Neural cell (in vitro differentiated cells): Measurements from ENCODE around the gene ALDH5A1. TPM values are rescaled to one million over a fixed set of nuclear protein-coding genes. Genes with fewer than 3 reads are reported as not detected.

Source experiments
- H2AFZ ChIP-seq: fragments of 200-600, 300-800 bp; sonication (generic), shearing (Covaris generic); 2 replicates; pipeline ENCODE4 v1.6.0; 2014; ENCODE audit warnings: low read depth, mild to moderate bottlenecking, antibody characterized with exemption, low read length, moderate library complexity
- H3F3A ChIP-seq: fragments of 200-600 bp; shearing (Covaris generic); 2 replicates; pipeline ENCODE4 v1.6.1; 2016; ENCODE audit warnings: mild to moderate bottlenecking, moderate library complexity, mixed read lengths, antibody characterized with exemption, low read length; ENCODE audit not compliant: insufficient read depth, poor library complexity, severe bottlenecking
- H3K27ac ChIP-seq: fragments of 200-600, 300-800 bp; sonication (generic), shearing (Covaris generic); 2 replicates; pipeline ENCODE4 v1.5.1; 2014; ENCODE audit warnings: mild to moderate bottlenecking, low read length, moderate library complexity
- H3K27me3 ChIP-seq: fragments of 300-800, 200-600 bp; sonication (generic), shearing (Covaris generic); 2 replicates; pipeline ENCODE4 v1.6.0; 2014; ENCODE audit warnings: mild to moderate bottlenecking, low read depth, low read length, moderate library complexity; ENCODE audit not compliant: insufficient read depth
- H3K36me3 ChIP-seq: fragments of 300-800, 200-600 bp; sonication (generic), shearing (Covaris generic); 2 replicates; pipeline ENCODE4 v1.5.1; 2014; ENCODE audit warnings: mild to moderate bottlenecking, antibody characterized with exemption, low read length, moderate library complexity; ENCODE audit not compliant: insufficient read depth
- H3K4me2 ChIP-seq: fragments of 300-800, 200-600 bp; sonication (generic), shearing (Covaris generic); 2 replicates; pipeline ENCODE4 v1.6.0; 2014; ENCODE audit warnings: mild to moderate bottlenecking, low read length
- H3K4me3 ChIP-seq: fragments of 300-800, 200-600 bp; sonication (generic), shearing (Covaris generic); 2 replicates; pipeline ENCODE4 v1.5.1; 2014; ENCODE audit warnings: mild to moderate bottlenecking, low read length, moderate library complexity
- H3K79me2 ChIP-seq: fragments of 200-600 bp; shearing (Covaris generic); replicated peaks from 2 replicates; pipeline ENCODE4 v1.6.0; 2014; ENCODE audit warnings: mild to moderate bottlenecking, low read length, moderate library complexity; ENCODE audit not compliant: insufficient read depth
- H3K9ac ChIP-seq: fragments of 300-800, 200-600 bp; sonication (generic), shearing (Covaris generic); 2 replicates; pipeline ENCODE4 v1.6.1; 2016; ENCODE audit warnings: mild to moderate bottlenecking, low read length, mixed read lengths
- H3K9me2 ChIP-seq: fragments of 200-600 bp; shearing (Covaris generic); 2 replicates; pipeline ENCODE4 v1.6.1; 2016; ENCODE audit warnings: mild to moderate bottlenecking, low read length, mixed read lengths; ENCODE audit not compliant: insufficient read depth
- H3K9me3 ChIP-seq: fragments of 200-600, 300-800 bp; sonication (generic), shearing (Covaris generic); 2 replicates; pipeline ENCODE4 v1.6.1; 2016; ENCODE audit warnings: mild to moderate bottlenecking, mixed run types, low read length, moderate library complexity, mixed read lengths
- H4K20me1 ChIP-seq: fragments of 200-600 bp; shearing (Covaris generic); 2 replicates; pipeline ENCODE4 v1.6.1; 2016; ENCODE audit warnings: mild to moderate bottlenecking, mixed run types; ENCODE audit not compliant: insufficient read depth
- EP300 ChIP-seq: fragments of 450-650 bp; conservative IDR thresholded peaks from 2 replicates; pipeline ENCODE4 v1.6.1; 2014; ENCODE audit warnings: antibody characterized with exemption, mild to moderate bottlenecking, moderate library complexity; ENCODE audit not compliant: poor library complexity, severe bottlenecking
- EZH2 ChIP-seq: fragments of 200-600, 300-800 bp; shearing (Covaris generic), sonication (generic); IDR thresholded peaks from 2 replicates; pipeline ENCODE4 v1.6.1; 2014; ENCODE audit warnings: antibody characterized with exemption, low read length, borderline replicate concordance, mild to moderate bottlenecking; ENCODE audit not compliant: insufficient read depth, poor library complexity, severe bottlenecking
- MXI1 ChIP-seq: fragments of 450-650 bp; conservative IDR thresholded peaks from 2 replicates; pipeline ENCODE4 v1.6.1; 2014; ENCODE audit warnings: antibody characterized with exemption, mild to moderate bottlenecking; ENCODE audit not compliant: poor library complexity, severe bottlenecking
- POLR2AphosphoS5 ChIP-seq: IDR thresholded peaks from 2 replicates; pipeline ENCODE4 v1.6.1; 2012
- RAD21 ChIP-seq: fragments of 450-650 bp; conservative IDR thresholded peaks from 2 replicates; pipeline ENCODE4 v1.6.1; 2014; ENCODE audit warnings: antibody characterized with exemption, mild to moderate bottlenecking, moderate library complexity
- REST ChIP-seq: IDR thresholded peaks from 2 replicates; pipeline ENCODE4 v1.6.1; 2012; ENCODE audit warnings: borderline replicate concordance
- SMC3 ChIP-seq: fragments of 450-650 bp; conservative IDR thresholded peaks from 2 replicates; pipeline ENCODE4 v1.6.1; 2014; ENCODE audit warnings: antibody characterized with exemption, mild to moderate bottlenecking, moderate library complexity; ENCODE audit not compliant: poor library complexity
- TAF1 ChIP-seq: IDR thresholded peaks from 2 replicates; pipeline ENCODE4 v1.6.1; 2012; ENCODE audit warnings: low read depth
- polyA plus RNA-seq: library from polyadenylated mRNA; depleted of rRNA; stranded (reverse); fragments of >200 nt; gene quantifications from 2 replicates; pipeline ENCODE4 v1.2.3, GENCODE V29; 2014
- TF ChIP-seq, protein P1 (sequence below): fragments of 450-650 bp; IDR thresholded peaks from 2 replicates; pipeline ENCODE4 v1.5.1; 2014; ENCODE audit warnings: antibody characterized with exemption, mild to moderate bottlenecking, moderate library complexity; ENCODE audit not compliant: poor library complexity, severe bottlenecking

Gene ALDH5A1
- polyA plus RNA-seq, 1 donor from 2014 or later: 36.3 TPM

DNA sequence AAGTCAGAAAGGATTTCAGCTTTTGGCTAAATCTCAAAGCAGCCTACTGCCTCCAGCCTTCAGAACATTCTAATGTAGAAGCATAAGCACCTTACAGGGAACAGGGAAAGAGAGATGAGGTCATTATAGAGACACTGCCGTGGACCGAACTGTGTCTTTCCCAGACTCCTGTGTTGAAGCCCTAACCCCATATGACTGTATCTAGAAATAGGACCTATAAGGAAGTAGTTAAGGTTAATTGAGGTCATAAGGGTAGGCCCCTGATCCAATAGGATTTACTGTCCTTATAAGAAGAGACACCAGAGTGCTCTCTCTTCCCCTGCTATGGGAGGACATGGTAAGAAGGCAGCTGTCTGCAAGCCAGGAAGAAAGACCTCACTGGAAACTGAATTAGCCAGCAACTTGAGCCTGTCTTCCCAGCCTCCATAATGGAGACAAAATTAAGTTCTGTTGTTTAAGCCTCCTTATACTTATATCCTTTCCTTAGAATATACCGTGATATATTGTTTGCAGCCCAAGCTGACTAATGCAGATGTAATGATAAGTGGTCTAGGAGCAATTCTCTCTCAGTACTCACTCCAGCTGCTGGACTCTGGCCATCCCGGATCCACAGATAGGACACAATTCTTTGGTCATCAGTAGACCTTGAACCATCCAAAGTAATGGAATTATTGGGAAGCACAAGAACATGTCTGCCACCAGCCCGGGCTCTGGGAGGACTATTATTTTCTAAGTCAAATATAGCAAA lies 71.4 kb downstream of the ALDH5A1 start:
- Histone ChIP-seq H3K79me2 (no peaks in the 10 kb centered on the region), H3K27me3 (no peaks in the 10 kb centered on the region), H3K9me2 (no peaks in the 10 kb centered on the region), H3K9ac (no peak overlapping the region), H4K20me1 (no peaks in the 10 kb centered on the region), H3K4me2 (no peak overlapping the region), H3K4me3 (no peak overlapping the region), H3K27ac (no peak overlapping the region), H3F3A (no peaks in the 10 kb centered on the region), H2AFZ (no peak overlapping the region), H3K36me3 (no peaks in the 10 kb centered on the region), H3K9me3 (no peaks in the 10 kb centered on the region)
- TF ChIP-seq EZH2 (no peak), SMC3 (no peak), EP300 (no peak), TAF1 (no peak), REST (no peak), POLR2AphosphoS5 (no peak), MXI1 (no peak), RAD21 (no peak)
- TF ChIP-seq, protein P1, sequence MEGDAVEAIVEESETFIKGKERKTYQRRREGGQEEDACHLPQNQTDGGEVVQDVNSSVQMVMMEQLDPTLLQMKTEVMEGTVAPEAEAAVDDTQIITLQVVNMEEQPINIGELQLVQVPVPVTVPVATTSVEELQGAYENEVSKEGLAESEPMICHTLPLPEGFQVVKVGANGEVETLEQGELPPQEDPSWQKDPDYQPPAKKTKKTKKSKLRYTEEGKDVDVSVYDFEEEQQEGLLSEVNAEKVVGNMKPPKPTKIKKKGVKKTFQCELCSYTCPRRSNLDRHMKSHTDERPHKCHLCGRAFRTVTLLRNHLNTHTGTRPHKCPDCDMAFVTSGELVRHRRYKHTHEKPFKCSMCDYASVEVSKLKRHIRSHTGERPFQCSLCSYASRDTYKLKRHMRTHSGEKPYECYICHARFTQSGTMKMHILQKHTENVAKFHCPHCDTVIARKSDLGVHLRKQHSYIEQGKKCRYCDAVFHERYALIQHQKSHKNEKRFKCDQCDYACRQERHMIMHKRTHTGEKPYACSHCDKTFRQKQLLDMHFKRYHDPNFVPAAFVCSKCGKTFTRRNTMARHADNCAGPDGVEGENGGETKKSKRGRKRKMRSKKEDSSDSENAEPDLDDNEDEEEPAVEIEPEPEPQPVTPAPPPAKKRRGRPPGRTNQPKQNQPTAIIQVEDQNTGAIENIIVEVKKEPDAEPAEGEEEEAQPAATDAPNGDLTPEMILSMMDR: no peak

DNA sequence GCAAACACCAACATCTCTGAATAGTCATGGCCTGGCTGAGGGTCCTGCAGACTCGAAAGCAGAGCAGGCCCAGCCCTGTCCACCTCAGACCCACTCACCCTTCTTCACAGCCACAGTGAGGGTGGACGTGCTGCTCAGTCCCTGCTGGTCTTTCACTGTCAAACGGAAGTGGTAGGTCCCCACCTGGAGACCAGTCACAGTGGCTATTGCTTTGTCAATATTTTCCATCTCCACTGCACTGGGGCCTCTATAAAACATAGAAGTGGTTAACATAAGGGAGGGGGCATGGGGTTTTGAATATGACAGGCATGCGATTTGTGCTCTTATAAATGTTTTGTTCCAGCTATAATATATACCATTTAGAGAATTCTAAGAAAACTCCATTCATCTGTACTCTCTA lies 73.9 kb downstream of the ALDH5A1 start:
- H3K4me3 ChIP-seq: no peak overlapping the region
- no peaks in the 10 kb centered on the region for H4K20me1 ChIP-seq
- no peaks in the 10 kb centered on the region for H3F3A ChIP-seq
- H3K79me2 ChIP-seq: no peaks in the 10 kb centered on the region
- H3K9ac ChIP-seq: no peak overlapping the region
- no peaks in the 10 kb centered on the region for H3K9me3 ChIP-seq
- no peaks in the 10 kb centered on the region for H3K27me3 ChIP-seq
- no peak overlapping the region for H3K27ac ChIP-seq
- H3K36me3 ChIP-seq: no peaks in the 10 kb centered on the region
- H2AFZ ChIP-seq: no peak overlapping the region
- H3K9me2 ChIP-seq: no peaks in the 10 kb centered on the region
- TF ChIP-seq TAF1 (no peak), RAD21 (no peak), EP300 (no peak), MXI1 (no peak), POLR2AphosphoS5 (no peak), EZH2 (no peak), REST (no peak)
- TF ChIP-seq, protein P1: no peak
- no peak overlapping the region for H3K4me2 ChIP-seq
